ENCODE data around the gene HMOX1. TPM values are rescaled to one million over a fixed set of nuclear protein-coding genes. Genes with fewer than 3 reads are reported as not detected.

Gene HMOX1
- polyA plus RNA-seq, 4 donors = 39.9 to 56.6 (median 43.2) TPM

- DNase-seq (ENCODE audit: low read depth in 4 of 4, low spot score in 3 of 4) = no peak
Measured at GRCh38 chr22:35400501-35400790, 19.6 kb downstream of the HMOX1 start.

- no peak for DNase-seq (ENCODE audit: low read depth in 4 of 4, low spot score in 3 of 4)
Measured at GRCh38 chr22:35401863-35402262, 21.0 kb downstream of the HMOX1 start.

- DNase-seq (ENCODE audit: low read depth in 4 of 4, low spot score in 3 of 4) = no peak
Measured at GRCh38 chr22:35403356-35403755, 22.5 kb downstream of the HMOX1 start.

GRCh38 chr22:35404176-35404575, 23.3 kb downstream of the HMOX1 start:
- no peak for DNase-seq (ENCODE audit: low read depth in 4 of 4, low spot score in 3 of 4)

GRCh38 chr22:35406443-35406842, 25.5 kb downstream of the HMOX1 start:
- DNase-seq (ENCODE audit: low read depth in 4 of 4, low spot score in 3 of 4) = no peak

DNA sequence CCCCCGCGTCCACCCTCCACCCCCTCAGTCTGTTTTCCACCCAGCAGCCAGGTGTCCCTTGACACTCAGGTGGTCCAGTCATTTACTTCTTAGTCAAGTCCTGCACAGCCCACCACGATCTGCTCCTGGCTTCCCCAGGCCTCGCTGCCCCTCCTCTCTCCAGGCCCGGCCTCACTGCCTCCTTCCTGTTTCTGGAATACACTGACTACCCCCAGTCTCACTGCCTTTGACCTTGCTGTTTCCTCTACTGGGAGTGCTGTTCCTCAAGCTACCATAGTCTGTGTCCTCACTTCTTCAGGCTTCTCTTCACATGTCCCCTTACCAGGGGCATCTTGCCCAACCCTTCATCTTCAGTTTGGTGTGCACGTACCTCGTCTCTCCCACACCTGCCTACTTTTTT, 26.5 kb downstream of the HMOX1 start:
- no peak for DNase-seq (ENCODE audit: low read depth in 4 of 4, low spot score in 3 of 4)

GRCh38 chr22:35409783-35410662, 29.1 kb downstream of the HMOX1 start:
- no peak for DNase-seq (ENCODE audit: low read depth in 4 of 4, low spot score in 3 of 4)

DNA sequence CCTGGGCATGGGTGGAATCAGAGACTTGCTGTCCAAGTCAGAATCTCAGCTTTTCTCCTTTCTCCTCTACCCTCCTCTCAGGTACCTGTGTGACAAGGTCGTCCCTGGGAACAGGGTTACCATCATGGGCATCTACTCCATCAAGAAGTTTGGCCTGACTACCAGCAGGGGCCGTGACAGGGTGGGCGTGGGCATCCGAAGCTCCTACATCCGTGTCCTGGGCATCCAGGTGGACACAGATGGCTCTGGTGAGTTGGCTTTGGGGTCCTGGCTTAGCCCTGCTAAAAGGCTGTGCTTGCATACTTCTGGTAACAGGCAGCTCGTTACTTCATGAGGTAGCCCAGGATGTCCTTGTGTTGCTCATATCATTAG, 29.8 kb downstream of the HMOX1 start:
- DNase-seq (ENCODE audit: low read depth in 4 of 4, low spot score in 3 of 4) = no peak

DNA sequence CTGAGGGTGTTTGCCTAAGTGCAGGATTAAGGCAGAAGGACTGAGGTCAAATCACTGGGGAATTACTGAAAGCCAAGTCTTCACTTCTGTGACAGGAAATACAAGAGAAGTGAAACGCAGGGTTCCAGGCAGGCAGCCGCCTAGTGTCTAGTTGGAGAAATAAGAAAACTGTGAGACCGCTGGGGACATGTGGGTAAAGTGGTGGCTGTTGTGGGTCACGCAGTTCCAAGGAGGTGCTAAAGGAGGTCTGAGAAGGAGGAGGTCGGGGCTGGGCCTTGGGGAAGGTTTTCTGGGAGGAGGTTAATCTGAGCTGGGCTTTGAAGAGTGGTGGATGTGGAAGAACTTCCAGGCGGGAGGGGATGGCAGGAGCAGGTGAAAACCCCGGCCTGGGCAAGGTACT, 30.2 kb downstream of the HMOX1 start:
- no peak for DNase-seq (ENCODE audit: low read depth in 4 of 4, low spot score in 3 of 4)

- DNase-seq (ENCODE audit: low read depth in 4 of 4, low spot score in 3 of 4) = no peak
Measured at GRCh38 chr22:35413624-35414023, 32.7 kb downstream of the HMOX1 start.

GRCh38 chr22:35417606-35418005, 36.7 kb downstream of the HMOX1 start:
- DNase-seq (ENCODE audit: low read depth in 4 of 4, low spot score in 3 of 4) = no peak

DNA sequence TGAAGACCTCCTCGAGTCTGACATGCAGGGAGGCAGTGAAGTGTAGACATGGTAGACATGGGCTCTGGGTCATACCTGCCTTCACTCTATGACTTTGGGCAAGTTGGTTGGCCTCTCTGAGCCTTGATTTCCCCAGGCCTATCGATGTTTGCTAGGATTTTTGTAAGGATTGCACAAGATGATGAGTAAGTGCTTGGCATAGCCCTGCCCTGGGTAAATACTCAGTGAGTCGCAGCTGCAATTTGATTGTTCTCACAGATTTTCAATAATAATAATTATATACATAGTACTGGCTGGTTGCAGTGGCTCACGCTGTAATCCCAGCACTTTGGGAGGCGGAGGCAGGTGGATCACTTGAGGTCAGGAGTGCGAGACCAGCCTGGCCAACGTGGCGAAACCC, 37.2 kb downstream of the HMOX1 start:
- no peak for DNase-seq (ENCODE audit: low read depth in 4 of 4, low spot score in 3 of 4)

DNA sequence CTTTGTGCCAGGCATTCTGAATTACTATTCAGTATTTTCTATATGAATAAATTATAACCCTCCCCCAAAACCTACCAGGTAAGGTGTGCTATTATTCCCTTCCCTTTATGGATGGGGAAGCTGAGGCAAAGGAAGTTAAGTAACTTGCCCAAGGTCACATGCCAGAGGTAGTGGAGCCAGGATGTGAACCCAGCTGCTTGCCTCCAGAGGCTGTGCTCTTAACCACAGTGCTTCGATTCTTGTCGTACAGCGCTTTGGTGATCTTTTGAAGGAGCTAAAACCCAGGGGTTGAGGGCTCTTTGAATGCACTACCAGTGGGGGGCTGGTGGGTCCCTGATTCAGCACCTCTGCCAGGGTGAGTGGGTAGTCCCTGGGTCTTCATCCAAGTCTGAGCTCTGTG, 37.8 kb downstream of the HMOX1 start:
- no peak for DNase-seq (ENCODE audit: low read depth in 4 of 4, low spot score in 3 of 4)

- no peak for DNase-seq (ENCODE audit: low read depth in 4 of 4, low spot score in 3 of 4)
Measured at GRCh38 chr22:35419756-35420155, 38.9 kb downstream of the HMOX1 start.

- DNase-seq (ENCODE audit: low read depth in 4 of 4, low spot score in 3 of 4) = no peak
Measured at GRCh38 chr22:35421121-35421520, 40.2 kb downstream of the HMOX1 start.

DNA sequence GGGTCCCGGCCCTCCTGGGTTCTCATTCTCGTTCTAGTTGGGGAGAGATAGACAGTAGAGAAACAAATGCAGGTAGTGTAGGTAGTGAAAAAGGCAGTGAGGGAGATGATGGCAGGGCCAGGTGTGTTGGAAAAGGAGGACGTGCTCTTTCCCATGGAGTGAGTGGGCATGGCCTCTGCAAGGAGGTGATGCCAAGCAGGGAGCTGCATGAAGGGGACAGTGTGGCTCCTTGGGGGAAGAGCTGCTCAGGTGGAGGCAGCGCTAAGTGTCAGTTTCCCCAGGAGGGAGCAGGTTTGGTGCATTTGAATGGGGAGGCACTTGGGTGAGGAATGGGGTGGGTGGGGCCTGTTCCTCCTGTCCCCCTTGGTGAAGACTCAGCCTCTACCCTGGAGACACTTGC, 41.2 kb downstream of the HMOX1 start:
- no peak for DNase-seq (ENCODE audit: low read depth in 4 of 4, low spot score in 3 of 4)

GRCh38 chr22:35422936-35423335, 42.0 kb downstream of the HMOX1 start:
- no peak for DNase-seq (ENCODE audit: low read depth in 4 of 4, low spot score in 3 of 4)

GRCh38 chr22:35424081-35424480, 43.2 kb downstream of the HMOX1 start:
- no peak for DNase-seq (ENCODE audit: low read depth in 4 of 4, low spot score in 3 of 4)

DNA sequence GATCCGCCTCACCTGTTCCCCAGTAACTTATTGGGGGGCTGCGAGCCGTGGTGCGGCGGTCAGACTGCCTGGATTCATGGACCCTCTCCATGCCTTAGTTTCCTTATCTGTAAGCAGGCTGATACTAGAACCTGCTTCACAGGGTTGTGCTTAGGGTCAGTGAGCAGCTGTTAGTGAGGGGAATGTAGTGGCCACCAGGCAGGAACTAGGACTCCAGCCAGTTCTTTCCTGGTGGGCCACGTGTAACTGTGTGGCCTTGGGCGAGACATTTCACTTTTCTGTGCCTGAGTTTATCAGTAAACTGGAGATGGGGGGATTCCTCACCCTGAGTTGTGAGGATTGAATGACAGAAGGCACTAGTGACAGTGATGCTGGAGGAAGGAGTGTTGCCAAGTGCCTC, 43.9 kb downstream of the HMOX1 start:
- DNase-seq (ENCODE audit: low read depth in 4 of 4, low spot score in 3 of 4) = no peak

- DNase-seq (ENCODE audit: low read depth in 4 of 4, low spot score in 3 of 4) = no peak
Measured at GRCh38 chr22:35425546-35425945, 44.6 kb downstream of the HMOX1 start.

DNA sequence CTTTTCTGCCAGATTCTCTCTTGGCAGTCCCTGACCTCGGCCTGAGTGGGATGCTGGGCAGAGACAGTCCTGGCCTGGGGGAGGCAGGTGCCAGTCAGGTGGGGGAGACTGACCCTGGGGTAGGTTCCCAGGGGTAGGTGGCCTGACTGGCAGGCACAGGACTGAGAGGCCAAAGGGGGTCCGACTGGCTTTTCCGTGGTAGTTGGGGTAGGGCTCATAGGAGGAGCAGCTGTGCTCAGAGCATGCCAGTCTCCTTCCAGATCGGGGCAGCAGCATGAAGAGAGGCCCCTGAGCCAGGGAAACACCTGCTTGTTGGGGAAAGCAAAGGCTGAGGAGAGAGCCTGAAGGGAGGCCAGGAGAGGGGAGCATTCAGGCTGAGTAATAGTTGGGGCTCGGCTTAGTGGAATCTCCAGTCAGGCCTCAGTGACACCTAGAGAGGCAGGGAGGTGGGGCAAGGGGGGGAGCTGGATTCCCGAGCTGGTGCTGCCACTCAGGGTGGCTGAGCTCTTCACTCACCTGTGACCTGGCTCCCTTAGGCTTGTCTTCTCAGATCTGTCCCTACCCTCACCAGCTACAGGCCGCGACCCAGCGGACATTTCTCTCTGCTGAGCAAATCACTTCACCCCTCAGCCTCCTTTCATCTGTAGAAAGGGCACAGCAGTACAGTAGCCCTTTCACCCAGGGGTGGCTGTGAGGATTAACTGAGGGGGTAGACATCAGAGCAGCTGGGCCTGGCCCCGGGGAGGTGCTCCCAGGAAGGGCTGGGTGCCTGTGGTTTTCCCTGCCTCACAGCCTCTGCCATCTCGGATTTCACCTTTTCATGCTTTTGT, 45.3 kb downstream of the HMOX1 start:
- DNase-seq (ENCODE audit: low read depth in 4 of 4, low spot score in 3 of 4) = no peak

DNA sequence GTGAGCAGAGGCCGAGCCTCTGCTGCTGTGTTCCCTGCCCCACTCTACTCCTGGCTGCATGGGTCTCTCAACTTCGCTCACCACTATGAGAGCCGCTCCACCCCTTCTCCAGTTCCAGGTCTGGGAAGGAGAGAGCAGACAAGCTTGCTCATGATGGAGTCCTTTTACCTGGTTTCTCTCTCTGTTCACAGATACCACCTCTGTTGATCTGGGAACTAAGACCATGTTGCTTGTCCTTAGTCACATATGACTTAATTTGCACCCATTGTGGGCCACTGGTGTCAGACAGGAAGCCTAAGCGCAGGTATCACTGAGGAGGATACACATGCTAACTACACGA, 45.9 kb downstream of the HMOX1 start:
- DNase-seq (ENCODE audit: low read depth in 4 of 4, low spot score in 3 of 4) = no peak
